Prostate gland (tissue), 2 donors: ENCODE results near the gene COL4A1. TPM values are rescaled to one million over a fixed set of nuclear protein-coding genes. Genes with fewer than 3 reads are reported as not detected.
A peak's percentile ranks its signal among the peaks of the same experiment; 100 is the strongest.

ENCODE experiments used
- DNase-seq: peaks from one replicate; pipeline ENCODE4 v3.0.0-alpha.2; 2019; ENCODE audit warnings: low spot score
- H3K27ac ChIP-seq, 2 donors: fragments of 200-600 bp; sonication (generic); 2 replicates each; pipeline ENCODE4 v1.5.1; 2017 to 2019
- H3K27me3 ChIP-seq: fragments of 200-600 bp; sonication (generic); replicated peaks from 2 replicates; pipeline ENCODE4 v1.5.1; 2019; ENCODE audit not compliant: insufficient read depth
- H3K36me3 ChIP-seq, 2 donors: fragments of 200-600 bp; sonication (generic); 1 replicate in 1 of 2; 2 replicates in 1 of 2; pipeline versions ENCODE4 v1.5.1 to v1.8.1; 2017 to 2019
- H3K4me1 ChIP-seq: fragments of 200-600 bp; sonication (generic); replicated peaks from 2 replicates; pipeline ENCODE4 v1.5.1; 2019
- H3K4me3 ChIP-seq, 2 donors: fragments of 200-600 bp; sonication (generic); 2 replicates each; pipeline ENCODE4 v1.5.1; 2017 to 2019
- H3K9me3 ChIP-seq: fragments of 200-600 bp; sonication (generic); 2 replicates; pipeline ENCODE4 v1.5.1; 2017
- CTCF ChIP-seq, 4 experiments: fragments of 200-600 bp in 2 of 4; fragments of 450-650 bp in 2 of 4; sonication (generic) in 2 of 4; IDR thresholded peaks; 1 replicate in 3 of 4; 2 replicates in 1 of 4; pipeline ENCODE4 v1.5.1; 2016 to 2019; ENCODE audit warnings: antibody characterized with exemption in 4 of 4, mild to moderate bottlenecking in 2 of 4, moderate library complexity in 2 of 4
- POLR2A ChIP-seq: fragments of 450-650 bp; IDR thresholded peaks from one replicate; pipeline ENCODE4 v1.6.1; 2016; ENCODE audit warnings: antibody characterized with exemption, mild to moderate bottlenecking
- POLR2AphosphoS5 ChIP-seq: sonication (generic); formaldehyde crosslinking; IDR thresholded peaks from one replicate; pipeline ENCODE4 v1.6.1; 2017; ENCODE audit warnings: antibody characterized with exemption
- whole genome bisulfite sequencing: methylation state at CpG from one replicate; pipeline ENCODE4 v1.1.5; 2018; 5-methylcytosine and 5-hydroxymethylcytosine counted together
- intact Hi-C: fragments of 100-400 bp; cut with DNase I; formaldehyde crosslinking; loops from one replicate; pipeline ENCODE4 v1.14.2; 2022
- total RNA-seq, 2 donors: library from RNA; depleted of rRNA; stranded (reverse); fragments of >200 nt; gene quantifications; one replicate each; pipeline ENCODE4 v1.1.0, GENCODE V29; 2016

COL4A1 gene
- total RNA-seq, 2 donors from 2014 or later = 37.3 to 132 TPM

- Histone ChIP-seq H3K4me1 (no peaks in the 10 kb centered on the region), H3K4me3 (no peak overlapping the region), H3K36me3 (no peaks in the 10 kb centered on the region), H3K27me3 (no peaks in the 10 kb centered on the region), H3K27ac (no peak overlapping the region), H3K9me3 (no peaks in the 10 kb centered on the region)
- DNase-seq = no peak
- 88% methylated on average over 3 of the region's 3 CpGs for WGBS
- no peak for TF ChIP-seq POLR2A
- no peak for TF ChIP-seq POLR2AphosphoS5
- no peak for TF ChIP-seq CTCF (IDR thresholded peaks at IDR 0.05)
- intact Hi-C loops = no loop called here
These were observed 49.5 kb downstream of the COL4A1 start for GRCh38 chr13:110257408-110257807.

GRCh38 chr13:110256126-110256905 is 50.6 kb downstream of the COL4A1 start:
- no peaks in the 10 kb centered on the region for H3K9me3 ChIP-seq
- H3K27me3 ChIP-seq = no peaks in the 10 kb centered on the region
- intact Hi-C loops = no loop called here
- H3K4me1 ChIP-seq = no peaks in the 10 kb centered on the region
- DNase-seq = no peak
- no peak overlapping the region for H3K4me3 ChIP-seq
- peak overlapping the region; percentile 49 to 51 for H3K27ac ChIP-seq
- WGBS = 66% methylated on average over 18 of the region's 18 CpGs
- no peak for TF ChIP-seq CTCF (IDR thresholded peaks at IDR 0.05)
- peak; percentile 42 for TF ChIP-seq POLR2AphosphoS5
- no peak for TF ChIP-seq POLR2A
- H3K36me3 ChIP-seq = no peaks in the 10 kb centered on the region

DNA sequence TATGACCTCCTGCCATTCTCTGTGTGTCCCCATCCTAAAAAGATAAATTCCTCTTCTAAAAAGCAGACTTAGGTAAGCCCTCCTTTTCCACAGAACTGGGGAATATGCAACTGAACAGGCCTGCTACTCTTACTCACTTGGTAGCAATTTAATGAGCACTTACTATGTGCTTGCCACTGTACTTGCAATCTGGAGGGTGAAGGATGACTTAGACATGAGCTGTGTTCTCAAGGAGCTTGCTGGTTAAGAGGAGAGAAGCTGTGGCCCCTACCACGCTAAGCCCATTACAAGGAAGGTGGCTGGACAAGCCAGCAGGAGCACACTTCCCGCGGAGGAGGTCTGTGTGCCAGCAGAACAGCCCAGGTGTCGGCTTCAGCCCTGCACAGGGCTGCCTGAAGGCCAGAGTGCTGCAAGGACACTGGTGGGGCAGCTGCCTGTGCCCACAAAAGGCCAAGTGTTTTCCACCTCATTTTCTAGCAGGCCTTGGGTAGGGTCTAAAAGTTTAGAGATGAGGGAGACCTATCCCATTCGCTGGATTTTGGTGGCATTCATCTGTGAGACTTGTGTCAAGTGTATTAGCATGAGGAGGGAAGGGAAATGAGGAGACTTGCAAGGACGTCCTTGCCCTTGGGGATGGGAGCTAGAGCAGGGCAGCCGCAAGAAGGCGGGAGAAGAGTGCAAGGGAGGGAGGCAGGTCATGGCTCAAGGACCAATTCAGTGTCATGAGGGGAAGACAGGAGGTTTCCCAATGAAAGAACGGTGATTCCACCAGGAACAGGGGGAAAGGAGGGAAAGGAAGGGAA is 52.0 kb downstream of the COL4A1 start:
- no peak for DNase-seq
- peak overlapping the region; percentile 39 to 52 for H3K27ac ChIP-seq
- 86% methylated on average over 9 of the region's 9 CpGs for WGBS
- TF ChIP-seq CTCF (IDR thresholded peaks at IDR 0.05) (no peak), POLR2A (no peak), POLR2AphosphoS5 (no peak)
- H3K27me3 ChIP-seq = no peaks in the 10 kb centered on the region
- intact Hi-C loops = no loop called here
- H3K36me3 ChIP-seq = no peaks in the 10 kb centered on the region
- H3K9me3 ChIP-seq = no peaks in the 10 kb centered on the region
- no peaks in the 10 kb centered on the region for H3K4me1 ChIP-seq
- no peak overlapping the region for H3K4me3 ChIP-seq

GRCh38 chr13:110254151-110254679 is 52.7 kb downstream of the COL4A1 start:
- peak overlapping the region; percentile 39 to 52 for H3K27ac ChIP-seq
- no peak for TF ChIP-seq POLR2A
- no peak for TF ChIP-seq CTCF (IDR thresholded peaks at IDR 0.05)
- no peak for TF ChIP-seq POLR2AphosphoS5
- no peaks in the 10 kb centered on the region for H3K36me3 ChIP-seq
- H3K4me1 ChIP-seq = no peaks in the 10 kb centered on the region
- H3K4me3 ChIP-seq = no peak overlapping the region
- intact Hi-C loops = no loop called here
- no peaks in the 10 kb centered on the region for H3K9me3 ChIP-seq
- DNase-seq = no peak
- WGBS = 68% methylated on average over 7 of the region's 7 CpGs
- H3K27me3 ChIP-seq = no peaks in the 10 kb centered on the region
